ENCODE results near the gene CCDC57.

The CCDC57 gene

DNA sequence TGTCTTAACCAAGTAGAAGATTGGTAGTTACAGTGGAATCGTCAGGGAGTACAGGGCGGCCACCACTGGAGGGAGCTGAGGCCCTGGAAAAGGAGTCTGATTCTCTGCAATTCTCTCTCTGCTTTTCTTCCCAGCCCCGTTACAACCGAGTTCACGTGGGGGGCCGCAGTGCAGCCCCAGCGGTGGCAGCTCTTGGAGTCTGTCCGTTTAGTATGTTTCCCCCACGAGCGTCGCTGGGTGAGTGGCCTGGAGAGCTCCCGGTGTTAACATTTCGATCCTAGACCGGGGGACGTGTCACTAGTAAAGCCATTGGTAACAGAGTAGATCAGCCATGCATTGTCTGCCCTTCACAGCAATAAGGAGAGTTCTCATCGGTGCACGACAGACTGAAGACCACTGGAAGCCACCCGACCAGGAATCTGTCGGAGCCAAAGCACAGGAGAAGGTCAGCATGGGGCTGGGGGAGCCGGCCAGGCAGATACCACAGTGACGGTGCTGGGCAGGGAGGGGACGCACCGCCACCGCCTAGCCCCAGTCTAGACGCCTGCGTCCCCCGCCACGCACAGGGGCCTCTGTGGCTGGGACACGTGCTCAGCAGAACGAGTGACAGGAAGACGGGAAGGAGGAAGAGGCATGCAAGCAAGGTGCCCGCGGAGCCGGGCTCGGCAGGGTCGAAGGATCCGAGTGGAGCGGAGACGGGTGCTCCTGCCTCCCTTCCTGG is 31.9 kb upstream of the CCDC57 start:
- Histone ChIP-seq H3K36me3 (replicated peaks; ENCODE audit: low read depth, low read length) (peaks cover 43% of the 10 kb centered on the region), H4K20me1 (ENCODE audit: insufficient read depth, low read length) (0 out of 2 replicates have a peak, but pooled peaks cover 19% of the 10 kb centered on the region), H3K4me1 (ENCODE audit: low read length) (no peaks in the 10 kb centered on the region), H3K9me3 (ENCODE audit: insufficient read depth, low read length) (no peaks in the 10 kb centered on the region), H3K9ac (ENCODE audit: low read length) (no peak overlapping the region), H3K79me2 (ENCODE audit: low read length) (no peaks in the 10 kb centered on the region; the same call in 1 of the 2 replicates), H2AFZ (ENCODE audit: low read depth, low read length) (no peak overlapping the region), H3K27ac (ENCODE audit: low read length) (no peak overlapping the region), H3K27me3 (ENCODE audit: low read depth, low read length) (no peaks in the 10 kb centered on the region), H3K4me2 (ENCODE audit: low read length) (no peak overlapping the region), H3K4me3 (ENCODE audit: low read length) (no peak overlapping the region)
- TF ChIP-seq EZH2phosphoT487 (IDR thresholded peaks at IDR 0.05; ENCODE audit: low read depth), result no peak
- TF ChIP-seq, protein P1, sequence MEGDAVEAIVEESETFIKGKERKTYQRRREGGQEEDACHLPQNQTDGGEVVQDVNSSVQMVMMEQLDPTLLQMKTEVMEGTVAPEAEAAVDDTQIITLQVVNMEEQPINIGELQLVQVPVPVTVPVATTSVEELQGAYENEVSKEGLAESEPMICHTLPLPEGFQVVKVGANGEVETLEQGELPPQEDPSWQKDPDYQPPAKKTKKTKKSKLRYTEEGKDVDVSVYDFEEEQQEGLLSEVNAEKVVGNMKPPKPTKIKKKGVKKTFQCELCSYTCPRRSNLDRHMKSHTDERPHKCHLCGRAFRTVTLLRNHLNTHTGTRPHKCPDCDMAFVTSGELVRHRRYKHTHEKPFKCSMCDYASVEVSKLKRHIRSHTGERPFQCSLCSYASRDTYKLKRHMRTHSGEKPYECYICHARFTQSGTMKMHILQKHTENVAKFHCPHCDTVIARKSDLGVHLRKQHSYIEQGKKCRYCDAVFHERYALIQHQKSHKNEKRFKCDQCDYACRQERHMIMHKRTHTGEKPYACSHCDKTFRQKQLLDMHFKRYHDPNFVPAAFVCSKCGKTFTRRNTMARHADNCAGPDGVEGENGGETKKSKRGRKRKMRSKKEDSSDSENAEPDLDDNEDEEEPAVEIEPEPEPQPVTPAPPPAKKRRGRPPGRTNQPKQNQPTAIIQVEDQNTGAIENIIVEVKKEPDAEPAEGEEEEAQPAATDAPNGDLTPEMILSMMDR (IDR thresholded peaks at IDR 0.05; ENCODE audit: low read depth, low read length), result peak; percentile 26

DNA sequence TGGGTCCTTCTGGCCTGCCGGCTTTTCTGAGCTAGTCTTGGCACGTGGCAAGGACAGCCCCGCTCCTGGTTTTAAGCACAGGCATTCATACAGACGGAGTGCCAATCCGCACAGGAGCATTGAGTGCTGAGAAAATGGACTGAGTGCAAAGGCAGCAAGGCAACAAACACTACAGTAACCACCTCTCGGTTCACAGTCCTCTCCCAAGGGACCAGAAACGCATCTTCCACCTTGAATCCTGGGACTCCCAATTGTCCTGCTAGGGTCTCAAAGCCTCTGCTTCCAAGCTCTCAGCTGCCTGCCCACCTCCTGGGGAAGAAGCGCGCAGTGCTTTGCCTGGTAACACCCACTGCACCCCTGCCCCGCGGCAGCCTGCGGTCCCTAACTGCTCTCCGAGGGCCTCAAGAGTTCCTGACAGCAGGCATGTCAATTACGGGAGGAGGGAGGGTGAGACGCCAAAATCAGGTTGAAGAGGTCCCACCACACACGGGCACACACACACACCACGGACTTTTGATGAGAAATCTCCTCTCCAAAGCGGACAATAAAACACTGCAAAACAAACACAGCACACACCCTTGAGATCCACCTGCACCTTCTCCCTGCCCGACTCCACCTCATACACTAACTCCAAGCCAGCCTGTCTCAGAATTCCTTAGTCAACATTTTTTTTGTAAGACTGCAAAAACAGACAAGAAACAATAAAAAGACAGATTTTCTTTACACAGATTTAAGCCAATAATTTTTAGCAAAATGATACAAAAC is 31.2 kb upstream of the CCDC57 start:
- no peak overlapping the region for H3K4me3 ChIP-seq (ENCODE audit: low read length)
- no peak overlapping the region for H2AFZ ChIP-seq (ENCODE audit: low read depth, low read length)
- peaks cover 36% of the 10 kb centered on the region for H3K36me3 ChIP-seq (replicated peaks; ENCODE audit: low read depth, low read length)
- H4K20me1 ChIP-seq (ENCODE audit: insufficient read depth, low read length), result 0 out of 2 replicates have a peak, but pooled peaks cover 19% of the 10 kb centered on the region
- H3K27me3 ChIP-seq (ENCODE audit: low read depth, low read length), result no peaks in the 10 kb centered on the region
- no peak overlapping the region for H3K4me2 ChIP-seq (ENCODE audit: low read length)
- H3K4me1 ChIP-seq (ENCODE audit: low read length), result no peaks in the 10 kb centered on the region
- TF ChIP-seq, protein P1 (IDR thresholded peaks at IDR 0.05; ENCODE audit: low read depth, low read length), result no peak
- no peak for TF ChIP-seq EZH2phosphoT487 (IDR thresholded peaks at IDR 0.05; ENCODE audit: low read depth)
- no peaks in the 10 kb centered on the region; the same call in 1 of the 2 replicates for H3K79me2 ChIP-seq (ENCODE audit: low read length)
- no peak overlapping the region for H3K27ac ChIP-seq (ENCODE audit: low read length)
- no peaks in the 10 kb centered on the region for H3K9me3 ChIP-seq (ENCODE audit: insufficient read depth, low read length)
- no peak overlapping the region for H3K9ac ChIP-seq (ENCODE audit: low read length)

DNA sequence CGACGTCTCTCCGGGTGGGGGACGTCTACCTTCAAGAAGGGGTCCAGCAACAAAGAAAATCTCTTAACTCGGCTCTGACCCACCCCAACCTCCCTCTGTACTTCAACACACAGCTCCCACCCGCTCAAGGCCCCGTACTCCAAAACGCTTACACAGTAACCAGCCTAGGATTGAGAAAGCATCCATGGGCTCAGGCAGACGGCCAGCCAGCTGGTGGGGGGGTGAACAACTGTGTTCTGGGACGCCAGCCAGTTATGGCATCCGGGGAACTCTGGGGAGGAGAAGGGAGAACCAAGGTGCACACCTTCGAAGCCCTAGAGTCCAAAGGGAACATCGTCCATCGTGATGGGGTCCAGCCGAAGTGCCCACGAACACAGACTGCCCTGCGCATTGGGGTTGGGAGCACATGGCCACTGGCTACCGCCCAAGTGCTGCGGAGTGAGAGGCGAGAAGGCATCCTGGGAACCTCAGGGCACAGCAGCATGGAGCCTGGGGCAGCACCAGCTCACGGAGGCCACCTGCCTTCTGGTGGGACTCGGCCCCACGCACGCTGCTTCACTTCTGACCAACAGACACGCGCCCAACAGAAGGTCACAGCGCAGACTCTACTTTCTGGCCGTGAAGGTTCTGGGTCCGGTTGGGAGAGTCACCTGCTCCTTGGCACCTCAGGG is 30.5 kb upstream of the CCDC57 start:
- no peak overlapping the region for H3K27ac ChIP-seq (ENCODE audit: low read length)
- H3K4me3 ChIP-seq (ENCODE audit: low read length), result no peak overlapping the region
- no peaks in the 10 kb centered on the region; the same call in 1 of the 2 replicates for H3K79me2 ChIP-seq (ENCODE audit: low read length)
- TF ChIP-seq EZH2phosphoT487 (IDR thresholded peaks at IDR 0.05; ENCODE audit: low read depth), result no peak
- TF ChIP-seq, protein P1 (IDR thresholded peaks at IDR 0.05; ENCODE audit: low read depth, low read length), result no peak
- H3K36me3 ChIP-seq (replicated peaks; ENCODE audit: low read depth, low read length), result peaks cover 33% of the 10 kb centered on the region
- no peak overlapping the region for H3K9ac ChIP-seq (ENCODE audit: low read length)
- no peaks in the 10 kb centered on the region for H3K9me3 ChIP-seq (ENCODE audit: insufficient read depth, low read length)
- H3K4me2 ChIP-seq (ENCODE audit: low read length), result no peak overlapping the region
- H3K4me1 ChIP-seq (ENCODE audit: low read length), result peaks cover 5% of the 10 kb centered on the region
- no peak overlapping the region for H2AFZ ChIP-seq (ENCODE audit: low read depth, low read length)
- no peaks in the 10 kb centered on the region for H3K27me3 ChIP-seq (ENCODE audit: low read depth, low read length)
- 0 out of 2 replicates have a peak, but pooled peaks cover 19% of the 10 kb centered on the region for H4K20me1 ChIP-seq (ENCODE audit: insufficient read depth, low read length)

DNA sequence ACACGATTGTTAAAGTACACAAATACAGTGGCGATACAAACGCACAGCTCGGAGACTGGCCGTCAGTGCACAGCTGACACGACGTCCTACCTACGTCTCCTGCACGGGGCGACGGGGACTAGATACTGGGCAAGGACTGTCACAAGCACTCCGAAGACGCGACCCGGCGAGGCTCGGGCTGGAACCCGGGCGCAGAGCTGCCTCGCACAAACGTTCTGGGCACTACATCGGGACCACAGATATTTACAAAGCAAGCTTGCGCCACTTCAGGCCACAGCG is 30.0 kb upstream of the CCDC57 start:
- TF ChIP-seq, protein P1 (IDR thresholded peaks at IDR 0.05; ENCODE audit: low read depth, low read length), result no peak
- no peak for TF ChIP-seq EZH2phosphoT487 (IDR thresholded peaks at IDR 0.05; ENCODE audit: low read depth)
- Histone ChIP-seq H3K27me3 (ENCODE audit: low read depth, low read length) (no peaks in the 10 kb centered on the region), H3K4me2 (ENCODE audit: low read length) (no peak overlapping the region), H2AFZ (ENCODE audit: low read depth, low read length) (no peak overlapping the region), H3K4me3 (ENCODE audit: low read length) (no peak overlapping the region), H3K9ac (ENCODE audit: low read length) (no peak overlapping the region), H3K79me2 (ENCODE audit: low read length) (no peaks in the 10 kb centered on the region), H4K20me1 (ENCODE audit: insufficient read depth, low read length) (0 out of 2 replicates have a peak, but pooled peaks cover 19% of the 10 kb centered on the region), H3K27ac (ENCODE audit: low read length) (no peak overlapping the region), H3K36me3 (replicated peaks; ENCODE audit: low read depth, low read length) (peaks cover 28% of the 10 kb centered on the region), H3K9me3 (ENCODE audit: insufficient read depth, low read length) (no peaks in the 10 kb centered on the region), H3K4me1 (ENCODE audit: low read length) (peaks cover 9% of the 10 kb centered on the region)

Data from OCI-LY3 (cell line).